ENCODE data around the gene XYLB.
A peak's percentile ranks its signal among the peaks of the same experiment; 100 is the strongest.

Gene XYLB

GRCh38 chr3:38325256-38325655, 21.3 kb upstream of the XYLB start:
- DNase-seq: no peak

GRCh38 chr3:38327335-38328009, 19.1 kb upstream of the XYLB start:
- peak; percentile 59 for DNase-seq

DNA sequence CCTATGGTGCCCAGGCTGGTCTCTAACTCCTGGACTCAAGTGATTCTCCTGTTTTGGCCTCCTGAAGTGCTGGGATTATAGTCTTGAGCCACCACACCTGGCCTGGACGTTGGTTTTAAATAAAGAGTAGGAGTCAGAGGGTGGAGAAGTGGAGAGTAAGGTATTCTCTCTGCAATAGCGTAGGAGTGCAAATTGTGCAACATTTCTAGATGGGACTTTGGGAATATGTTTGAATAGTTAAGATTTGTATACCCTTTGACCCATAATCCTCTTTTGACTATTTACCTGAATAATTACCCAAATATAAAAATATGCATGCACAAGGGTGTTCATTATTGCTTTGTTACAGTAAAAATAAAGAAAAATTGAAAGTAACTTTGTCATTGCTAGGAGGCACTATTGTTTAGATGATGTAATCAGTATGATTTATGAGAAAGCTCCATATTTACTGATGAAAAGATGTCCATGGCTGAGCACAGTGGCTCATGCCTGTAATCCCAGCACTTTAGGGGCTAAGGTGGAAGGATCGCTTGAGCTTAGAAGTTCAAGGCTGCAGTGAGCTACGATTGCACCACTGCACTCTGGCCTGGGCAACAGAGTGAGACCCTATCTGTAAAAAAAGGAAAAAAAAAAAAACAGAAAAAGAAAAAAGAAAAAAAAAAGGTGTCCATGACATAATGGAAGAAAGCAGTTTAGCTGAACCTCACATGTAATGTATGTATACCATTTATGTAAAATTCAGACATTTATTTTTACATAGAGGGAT, 15.1 kb upstream of the XYLB start:
- DNase-seq: no peak

DNA sequence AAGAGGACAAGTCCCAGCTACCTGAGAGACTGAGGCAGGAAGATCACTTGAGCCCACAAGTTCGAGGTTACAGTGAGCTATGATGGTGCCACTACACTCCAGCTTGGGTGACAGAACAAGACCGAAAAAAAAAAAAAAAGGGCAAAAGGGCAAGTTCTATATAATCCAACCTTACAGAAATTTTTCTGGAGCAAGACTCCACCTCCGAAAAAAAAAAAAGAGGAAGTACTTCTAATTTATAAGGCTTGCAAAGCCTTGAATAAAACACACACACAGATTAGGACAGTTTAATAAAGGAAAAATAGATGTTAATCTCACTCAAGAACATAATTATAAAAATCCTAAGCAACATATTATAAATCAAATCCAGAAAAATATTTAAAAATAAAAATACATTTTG, 14.4 kb upstream of the XYLB start:
- peak; percentile 42 for DNase-seq

DNA sequence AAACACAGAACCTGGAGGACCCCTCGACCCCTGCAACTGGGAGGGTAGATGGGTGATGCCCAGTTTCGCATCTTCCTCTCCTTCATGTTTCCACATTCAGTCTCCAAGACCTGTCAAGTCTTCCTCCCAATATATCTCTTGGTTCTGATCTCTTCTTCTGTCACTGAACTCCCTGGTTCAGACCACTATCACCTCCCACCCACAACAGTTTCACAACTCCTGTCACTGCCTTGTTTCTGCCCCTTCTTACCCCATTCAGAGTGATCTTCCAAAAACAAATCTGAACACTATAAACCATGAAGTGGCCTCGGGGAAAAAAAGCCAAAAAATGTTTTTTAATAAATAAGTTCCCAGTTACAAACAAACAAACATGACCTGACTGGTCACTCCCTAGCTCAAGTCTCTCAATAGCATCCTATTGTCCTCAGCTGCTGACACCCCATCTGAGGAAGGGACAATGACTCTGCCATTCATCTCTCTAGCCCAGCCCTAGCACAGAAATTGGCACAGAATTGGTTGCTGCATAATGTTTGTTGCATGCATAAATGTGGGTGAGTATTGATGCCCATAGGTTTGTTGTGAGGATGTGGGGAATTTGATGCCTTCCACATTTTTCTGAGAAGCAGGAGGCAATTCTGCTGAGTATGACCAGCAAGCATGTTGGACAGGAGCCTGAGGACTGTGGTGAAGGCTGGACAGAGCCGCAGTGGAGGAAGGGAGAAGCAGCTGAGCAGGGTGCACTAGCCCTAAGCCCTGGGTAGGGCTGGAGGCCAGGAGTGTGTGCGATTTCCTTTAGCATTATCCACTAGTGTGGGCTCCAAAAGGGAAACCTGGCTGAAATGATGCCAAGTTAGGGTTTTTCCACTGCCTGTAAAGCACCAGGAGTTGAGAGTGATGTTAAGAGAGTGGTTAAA, 12.2 kb upstream of the XYLB start:
- DNase-seq: no peak

- DNase-seq: no peak
Observed at GRCh38 chr3:38335263-38335662, 11.3 kb upstream of the XYLB start.

GRCh38 chr3:38337703-38338102, 8.9 kb upstream of the XYLB start:
- no peak for DNase-seq

DNA sequence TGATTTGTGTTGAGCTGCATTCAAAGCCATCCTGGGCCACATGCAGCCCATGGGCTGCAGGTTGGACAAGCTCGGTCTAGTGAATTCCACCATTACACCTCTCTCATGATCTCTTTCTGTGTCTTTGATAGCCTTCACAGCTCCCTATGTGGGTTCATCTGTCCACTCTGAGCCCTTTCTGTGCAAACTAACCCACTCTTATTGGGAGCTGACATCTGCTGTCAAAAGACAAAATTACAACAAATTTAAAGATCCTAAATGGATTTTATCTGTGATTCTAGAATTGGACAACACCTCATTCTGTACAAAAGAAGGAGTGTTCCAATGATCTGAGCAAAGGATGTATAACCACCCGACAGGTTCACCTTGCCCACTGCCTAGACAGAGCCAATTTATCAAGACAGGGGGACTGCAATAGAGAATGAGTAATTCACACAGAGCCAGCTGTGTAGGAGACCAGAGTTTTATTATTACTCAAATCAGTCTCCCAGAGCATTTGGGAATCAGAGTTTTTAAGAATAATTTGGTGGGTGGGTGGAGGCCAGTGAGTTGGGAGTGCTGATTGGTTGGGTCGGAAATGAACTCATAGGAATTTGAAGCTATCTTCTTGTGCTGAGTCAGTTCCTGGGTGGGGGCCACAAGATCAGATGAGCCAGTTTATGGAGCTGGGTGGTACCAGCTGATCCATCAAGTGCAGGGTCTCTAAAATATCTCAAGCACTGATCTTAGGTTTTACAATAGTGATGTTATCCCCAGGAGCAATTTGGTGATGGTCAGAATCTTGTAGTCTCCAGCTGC, 2.6 kb upstream of the XYLB start:
- peak; percentile 47 for DNase-seq

DNA sequence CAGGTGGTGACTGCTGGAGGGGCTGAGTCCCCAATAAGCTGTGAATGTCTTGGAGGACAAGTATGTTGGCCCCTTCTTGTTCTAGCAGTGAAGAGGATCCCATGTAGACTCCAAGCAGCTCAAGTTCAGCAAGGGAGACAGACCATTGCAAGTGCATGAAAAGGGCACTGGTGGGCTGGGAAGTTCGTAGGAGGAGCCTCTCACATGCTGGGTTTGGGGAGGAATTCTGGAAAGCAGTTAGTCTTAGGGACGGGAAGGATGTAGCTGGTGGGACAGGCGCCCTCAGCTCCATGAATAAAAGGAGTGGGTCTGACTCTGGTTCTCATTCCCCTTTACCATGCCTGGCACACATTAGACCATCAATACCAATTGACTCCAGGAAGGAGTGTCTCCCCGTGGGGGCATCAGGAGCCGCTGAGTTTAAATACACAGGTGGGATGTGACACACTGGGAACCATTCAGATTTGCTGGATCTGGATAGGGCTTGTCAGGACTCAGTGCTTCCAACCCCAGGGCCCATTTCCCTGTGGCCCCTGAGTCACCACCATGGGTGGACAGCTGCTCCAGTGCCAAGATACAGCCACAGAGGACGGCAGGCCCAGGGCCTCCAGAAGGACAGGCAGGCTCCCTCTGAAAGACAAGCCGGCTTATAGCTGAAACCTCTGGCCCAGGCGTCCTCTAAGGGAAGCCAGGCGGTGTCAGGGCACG, 552 bp upstream of the XYLB start:
- DNase-seq: no peak

- DNase-seq: no peak
Observed at GRCh38 chr3:38347421-38348200, 1.0 kb downstream of the XYLB start.

DNA sequence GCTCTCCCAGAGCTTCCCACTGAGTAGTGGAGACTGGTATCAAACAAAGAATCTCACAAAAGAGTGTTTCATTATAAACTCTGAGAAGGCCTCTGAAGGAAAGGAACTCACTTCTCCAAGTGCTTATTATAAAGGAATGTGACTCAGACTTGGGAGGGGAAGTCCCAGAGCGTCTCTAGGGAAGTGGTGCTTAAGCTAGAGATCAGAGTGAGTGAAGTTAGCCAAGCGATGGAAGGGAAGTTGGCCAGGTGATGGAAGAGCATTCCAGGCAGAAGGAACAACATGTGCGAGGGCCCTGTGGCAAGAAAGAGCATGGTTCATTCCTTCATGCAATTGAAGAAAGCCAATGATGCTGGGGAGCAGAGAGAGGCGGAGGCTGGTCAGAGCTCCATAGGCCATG, 2.3 kb downstream of the XYLB start:
- DNase-seq: no peak

DNA sequence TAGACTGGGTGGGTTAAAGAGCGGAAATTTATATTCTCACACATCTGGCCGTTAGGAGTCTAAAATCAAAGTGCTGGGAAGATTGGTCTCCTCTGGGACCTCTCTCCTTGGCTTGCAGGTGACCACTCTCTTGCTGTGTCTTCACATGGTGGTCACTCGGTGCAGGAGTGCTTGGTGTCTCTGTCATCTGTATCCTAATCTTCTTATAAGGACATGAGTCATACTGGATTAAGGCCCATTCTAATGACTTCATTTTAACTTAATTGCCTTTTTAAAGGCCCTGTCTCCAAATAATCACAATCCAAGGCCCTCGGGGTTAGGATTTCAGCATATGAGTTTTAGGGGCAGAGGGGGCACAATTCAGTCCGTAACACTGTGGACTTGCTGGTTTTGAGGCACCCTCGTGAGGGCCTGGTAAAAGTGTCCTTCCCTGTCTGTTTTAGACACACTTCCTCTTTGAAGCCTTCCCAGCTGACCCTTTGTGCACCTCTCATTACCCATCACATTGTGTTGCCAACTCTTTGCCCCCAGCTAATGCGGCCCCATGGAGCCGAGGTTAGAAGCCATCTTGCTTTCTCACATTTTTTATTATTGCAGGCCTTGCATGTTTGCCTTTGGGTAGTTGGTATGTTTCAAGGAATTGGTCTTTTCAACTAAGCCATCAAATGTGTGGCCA, 3.2 kb downstream of the XYLB start:
- no peak for DNase-seq

- DNase-seq: no peak
Observed at GRCh38 chr3:38353151-38353550, 6.6 kb downstream of the XYLB start.

DNA sequence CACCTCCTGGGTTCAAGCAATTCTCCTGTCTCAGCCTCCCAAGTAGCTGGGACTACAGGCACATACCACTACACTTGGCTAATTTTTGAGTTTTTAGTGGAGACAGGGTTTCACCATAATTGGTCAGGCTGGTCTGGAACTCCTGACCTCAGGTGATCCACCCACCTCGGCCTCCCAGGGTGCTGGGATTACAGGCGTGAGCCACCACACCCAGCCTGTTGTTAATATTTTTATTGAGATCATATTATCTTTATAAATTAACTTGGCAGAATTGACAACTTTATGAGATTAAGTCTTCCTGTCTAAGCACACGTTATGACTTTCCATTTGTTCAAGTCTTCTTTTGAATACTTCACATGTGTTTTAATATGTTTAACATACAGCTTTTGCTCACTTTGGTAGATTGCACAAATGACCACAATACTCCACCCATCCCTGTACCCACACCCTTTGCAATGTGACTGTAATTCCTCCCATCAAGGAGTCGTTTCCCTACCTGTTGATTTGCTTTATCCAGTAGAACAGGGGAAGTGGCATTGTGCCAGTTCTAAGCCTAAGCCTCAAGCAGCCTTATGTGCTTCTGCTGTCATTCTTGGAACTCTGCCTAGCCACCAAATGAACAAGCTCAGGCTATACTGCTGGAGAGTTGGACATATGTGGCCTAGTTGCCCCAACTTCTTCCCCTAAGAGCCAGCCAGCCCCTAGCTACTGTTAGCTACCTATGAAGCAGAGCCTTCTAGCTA, 8.2 kb downstream of the XYLB start:
- peak; percentile 88 for DNase-seq

DNA sequence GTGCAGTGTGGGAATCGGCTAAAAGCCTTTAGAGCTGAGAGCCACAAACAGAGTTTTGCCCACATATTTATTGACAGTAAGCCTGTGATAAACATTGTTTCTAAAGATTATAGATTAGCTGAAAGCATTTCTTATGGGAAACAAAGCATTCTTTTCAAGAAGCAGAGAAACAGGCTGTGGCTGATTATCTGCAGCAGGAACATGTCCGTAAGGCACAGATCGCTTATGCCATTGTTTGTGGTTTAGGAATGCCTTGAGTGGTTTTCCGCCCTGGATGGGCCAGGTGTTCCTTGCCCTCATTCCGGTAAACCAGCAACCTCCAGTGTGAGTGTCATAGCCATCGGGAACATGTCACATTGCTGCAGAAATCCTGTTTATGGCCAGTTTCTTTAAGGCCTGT, 12.5 kb downstream of the XYLB start:
- no peak for DNase-seq

- no peak for DNase-seq
Observed at GRCh38 chr3:38360345-38360744, 13.8 kb downstream of the XYLB start.

DNA sequence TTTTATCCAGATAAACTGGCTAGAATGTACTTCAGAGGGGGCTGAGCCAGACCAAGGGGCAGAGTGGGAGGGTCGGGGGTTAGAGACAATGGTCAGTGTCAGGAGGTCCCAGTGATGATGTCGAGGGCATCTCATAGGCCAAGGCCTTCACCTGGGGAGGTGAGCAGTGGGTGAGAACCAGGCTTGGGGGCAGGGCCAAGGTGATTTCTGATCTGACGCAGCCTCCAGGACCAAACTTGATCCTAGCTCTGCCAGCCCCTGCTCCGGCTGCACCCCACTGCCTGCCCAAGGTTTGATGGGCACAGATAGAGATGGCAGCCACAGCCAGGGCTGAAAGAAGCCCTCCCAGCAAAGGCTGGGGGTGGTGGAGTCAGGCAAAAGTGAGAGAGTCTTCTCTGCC, 14.9 kb downstream of the XYLB start:
- no peak for DNase-seq

DNA sequence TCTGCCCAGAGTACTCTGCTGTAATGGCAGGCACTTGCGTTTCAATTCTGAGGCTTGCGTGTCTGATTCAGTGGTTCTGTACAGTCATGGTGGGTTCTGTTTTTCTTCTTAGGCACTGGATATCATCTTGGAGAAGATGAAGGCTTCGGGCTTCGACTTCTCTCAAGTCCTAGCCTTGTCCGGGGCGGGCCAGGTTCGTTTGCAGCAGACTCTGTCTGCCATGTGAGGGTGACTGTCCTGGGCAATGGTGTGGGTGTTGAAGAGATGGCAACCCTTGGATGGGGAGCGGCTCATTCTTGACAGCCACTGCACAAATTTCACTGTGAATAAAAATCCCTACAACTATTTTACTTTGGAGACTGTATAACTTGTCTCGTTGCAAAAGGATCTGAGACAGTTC, 16.2 kb downstream of the XYLB start:
- DNase-seq: no peak

DNA sequence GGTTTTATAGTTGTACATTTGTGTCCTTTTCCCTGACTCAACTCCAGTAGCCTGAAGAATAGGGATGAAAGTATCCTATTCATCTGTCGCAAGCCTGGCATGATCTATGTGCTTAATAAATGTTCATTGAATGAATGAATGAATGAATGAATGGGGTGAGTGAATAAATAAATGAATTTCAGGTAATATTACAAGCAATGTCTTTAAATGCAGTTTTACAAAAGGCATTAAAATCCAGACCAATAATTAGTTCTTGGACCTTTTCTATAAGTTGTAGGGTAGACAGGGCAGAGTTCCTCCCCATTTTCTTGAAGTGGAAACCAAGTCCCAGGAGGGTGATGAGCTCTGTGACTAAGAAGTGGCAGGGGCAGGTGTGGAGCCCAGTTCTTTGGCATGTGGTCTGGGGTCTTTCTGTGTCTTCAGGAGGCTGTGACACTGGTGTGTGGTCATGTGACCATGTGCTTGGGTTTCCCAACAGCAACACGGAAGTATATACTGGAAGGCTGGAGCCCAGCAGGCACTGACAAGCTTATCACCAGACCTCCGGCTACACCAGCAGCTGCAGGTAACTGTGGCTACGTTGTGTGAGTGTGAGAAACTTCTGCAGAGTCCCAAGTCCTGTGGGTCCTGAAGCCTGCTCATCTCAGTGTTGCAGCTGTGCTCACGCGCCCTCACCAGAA, 18.3 kb downstream of the XYLB start:
- DNase-seq: no peak
